GM12865 (cell line): ENCODE results near the gene ENPP3.

ENCODE experiments used
- DNase-seq: peaks from one replicate; pipeline ENCODE4 v3.0.0; 2010; ENCODE audit warnings: low read depth
- H3K4me3 ChIP-seq: 2 replicates; pipeline ENCODE4 v1.5.1; 2011; ENCODE audit warnings: mild to moderate bottlenecking, low read depth, low read length, control low read depth
- CTCF ChIP-seq: IDR thresholded peaks from 2 replicates; pipeline ENCODE4 v1.5.1; 2011; ENCODE audit warnings: low read length, control low read depth, low read depth, inconsistent platforms; ENCODE audit not compliant: insufficient read depth; ENCODE audit errors: missing control alignments

The ENPP3 gene

DNA sequence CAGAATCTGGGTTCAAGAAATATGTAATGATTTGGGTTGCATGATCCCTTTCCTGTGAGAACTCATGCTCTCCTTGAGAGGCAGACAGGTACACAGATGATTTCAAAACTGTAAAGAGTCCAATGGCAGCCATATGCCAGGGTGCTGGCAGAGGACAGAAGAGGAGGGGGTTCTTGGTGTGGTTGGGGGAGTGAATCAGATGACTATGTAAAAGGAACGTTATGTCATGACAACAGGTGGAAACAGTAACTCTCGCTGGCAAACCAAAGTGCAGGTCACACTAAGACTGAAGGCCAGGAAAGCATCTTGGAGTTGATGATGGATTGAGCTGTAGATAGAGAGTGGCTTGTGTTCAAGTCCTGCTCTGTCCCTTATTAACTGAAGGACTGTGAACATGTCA, 43.8 kb downstream of the ENPP3 start:
- no peak overlapping the region for H3K4me3 ChIP-seq
- no peak for TF ChIP-seq CTCF
- no peak for DNase-seq

DNA sequence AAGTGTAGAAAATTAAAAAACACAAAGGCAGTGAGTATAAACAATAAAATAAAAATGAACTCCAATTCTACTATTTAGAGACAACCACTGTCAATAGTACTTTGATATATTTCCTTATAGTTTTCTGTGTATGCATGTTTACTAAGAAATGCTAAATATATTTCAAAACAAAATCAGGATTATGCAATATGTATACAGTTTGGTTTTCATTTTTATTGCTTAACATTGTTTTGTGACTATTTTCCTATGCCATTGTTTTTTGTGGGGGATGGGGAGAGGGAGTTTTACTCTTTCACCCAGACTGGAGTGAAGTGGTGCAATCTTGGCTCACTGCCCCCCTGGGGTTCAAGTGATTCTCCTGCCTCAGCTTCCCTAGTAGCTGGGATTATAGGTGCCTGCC, 44.5 kb downstream of the ENPP3 start:
- no peak for TF ChIP-seq CTCF
- no peak for DNase-seq
- H3K4me3 ChIP-seq = no peak overlapping the region

DNA sequence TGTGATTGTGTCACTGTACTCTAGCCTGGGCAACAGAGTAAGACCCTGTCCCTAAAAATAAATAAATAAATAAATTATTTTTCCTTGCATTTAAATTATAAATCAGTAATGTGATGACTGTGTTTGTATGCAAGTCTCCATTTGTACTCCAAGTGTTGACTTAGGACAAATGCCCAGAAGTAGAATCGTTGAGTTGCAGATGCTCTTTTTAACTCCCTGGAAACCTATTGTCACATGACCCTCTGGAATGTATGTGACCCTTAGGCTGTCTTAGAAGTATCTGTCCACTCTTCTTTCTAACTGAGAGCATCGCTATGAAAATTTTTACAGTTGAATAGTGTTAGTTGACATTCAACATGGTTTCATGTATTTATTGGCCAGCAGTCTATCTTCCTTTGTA, 45.3 kb downstream of the ENPP3 start:
- H3K4me3 ChIP-seq = no peak overlapping the region
- no peak for DNase-seq
- no peak for TF ChIP-seq CTCF

GRCh38 chr6:131683479-131683878, 46.4 kb downstream of the ENPP3 start:
- DNase-seq = peak; percentile 71
- no peak overlapping the region for H3K4me3 ChIP-seq
- no peak for TF ChIP-seq CTCF

DNA sequence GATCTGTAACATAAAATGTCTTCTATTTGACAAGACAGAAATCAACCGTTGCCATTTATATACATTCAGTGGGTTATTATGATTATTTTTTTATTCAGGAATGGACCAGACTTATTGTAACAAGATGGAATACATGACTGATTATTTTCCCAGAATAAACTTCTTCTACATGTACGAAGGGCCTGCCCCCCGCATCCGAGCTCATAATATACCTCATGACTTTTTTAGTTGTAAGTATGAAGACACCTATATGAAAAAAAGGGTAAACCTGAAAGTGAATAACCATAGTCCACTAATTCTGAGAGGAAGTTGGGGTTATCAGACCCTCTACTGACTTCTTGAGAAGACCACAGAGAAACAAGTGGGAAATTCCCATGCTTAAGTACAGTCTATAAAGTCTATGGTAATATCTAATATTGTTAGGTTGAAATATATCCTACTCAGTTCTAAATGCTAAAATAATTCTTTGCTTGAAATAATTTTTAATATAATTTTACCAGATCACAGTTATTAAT, 48.2 kb downstream of the ENPP3 start:
- H3K4me3 ChIP-seq = no peak overlapping the region
- peak; percentile 67 for DNase-seq
- TF ChIP-seq CTCF = no peak

DNA sequence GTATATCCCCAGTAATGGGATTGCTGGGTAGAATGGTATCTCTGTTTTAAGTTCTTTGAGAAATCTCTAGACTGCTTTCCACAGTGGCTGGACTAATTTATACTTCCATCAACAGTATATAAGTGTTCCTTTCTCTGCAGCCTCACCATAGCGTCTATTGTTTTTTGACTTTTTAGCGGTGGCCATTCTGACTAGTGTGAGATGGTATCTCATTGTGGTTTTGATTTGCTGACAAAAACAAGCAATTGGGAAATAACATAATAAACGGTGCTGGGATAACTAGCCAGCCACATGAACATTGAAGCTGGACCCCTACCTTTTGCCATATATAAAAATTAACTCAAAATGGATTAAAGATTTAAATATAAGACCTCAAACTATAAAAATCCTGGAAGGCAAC, 49.9 kb downstream of the ENPP3 start:
- TF ChIP-seq CTCF = no peak
- H3K4me3 ChIP-seq = no peak overlapping the region
- DNase-seq = no peak

DNA sequence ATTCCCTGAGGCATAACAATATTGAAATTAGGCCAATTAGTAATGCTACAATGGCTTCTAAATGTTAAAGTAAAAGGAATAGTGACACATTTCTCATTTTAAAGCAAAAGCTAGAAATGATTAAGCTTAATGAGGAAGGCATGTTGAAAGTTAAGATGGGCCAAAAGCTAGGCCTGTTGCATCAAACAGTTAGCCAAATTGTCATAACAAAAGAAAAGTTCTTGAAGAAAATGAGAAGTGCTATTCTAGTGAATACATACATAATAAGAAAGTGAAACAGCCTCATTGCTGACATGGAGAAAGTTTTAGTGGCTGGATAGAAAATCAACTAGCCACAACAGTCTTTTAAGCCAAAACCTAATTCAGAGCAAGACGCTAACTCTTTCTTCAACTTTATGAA, 51.2 kb downstream of the ENPP3 start:
- TF ChIP-seq CTCF = no peak
- no peak overlapping the region for H3K4me3 ChIP-seq
- DNase-seq = peak; percentile 57
